ENCODE measurements around the gene DCXR. TPM values are rescaled to one million over a fixed set of nuclear protein-coding genes. Genes with fewer than 3 reads are reported as not detected.
A peak's percentile ranks its signal among the peaks of the same experiment; 100 is the strongest.

DCXR gene
- total RNA-seq, 4 donors from 2014 or later: 89.1 to 162 (median 135) TPM

GRCh38 chr17:82004517-82005455, 32.7 kb downstream of the DCXR start:
- Histone ChIP-seq H3K36me3 (peaks cover 0 to 10% (median 0%) of the 10 kb centered on the region in 3 donors), H3K4me3 (no peak overlapping the region), H3K4me1 (peaks cover 6 to 53% (median 22%) of the 10 kb centered on the region in 3 donors), H3K27ac (peak overlapping the region in 2 of 4 donors; percentile 58 to 63), H3K27me3 (no peaks in the 10 kb centered on the region), H3K9me3 (no peaks in the 10 kb centered on the region)
- TF ChIP-seq CTCF (IDR thresholded peaks at IDR 0.05): no peak
- no peak for TF ChIP-seq POLR2A (IDR thresholded peaks at IDR 0.05)
- intact Hi-C loops (cut with DNase I): no loop called here
- 93% methylated on average over 3 of the region's 41 CpGs; no CpG with 5 or more reads in 1 of the 2 donors for WGBS, 2 donors
- no peak for DNase-seq

- Histone ChIP-seq H3K36me3 (peaks cover 0 to 2% (median 0%) of the 10 kb centered on the region in 3 donors), H3K27ac (peak overlapping the region in 2 of 4 donors; percentile 58 to 63), H3K9me3 (no peaks in the 10 kb centered on the region), H3K4me3 (peak overlapping the region in 1 of 4 donors; percentile 17), H3K4me1 (peaks cover 6 to 53% (median 22%) of the 10 kb centered on the region in 3 donors), H3K27me3 (no peaks in the 10 kb centered on the region)
- TF ChIP-seq CTCF (IDR thresholded peaks at IDR 0.05): no peak
- no peak for TF ChIP-seq POLR2A (IDR thresholded peaks at IDR 0.05)
- DNase-seq: no peak
- intact Hi-C loops (cut with DNase I): no loop called here
- 27 to 32% methylated on average over 24 to 27 of the region's 53 CpGs for WGBS, 2 donors
These were observed 33.8 kb downstream of the DCXR start for GRCh38 chr17:82003411-82004381.

GRCh38 chr17:82001571-82002056, 35.9 kb downstream of the DCXR start:
- H3K4me3 ChIP-seq: no peak overlapping the region
- 87% methylated on average over 9 to 16 of the region's 17 CpGs for WGBS, 2 donors
- peaks cover 0 to 12% (median 0%) of the 10 kb centered on the region in 3 donors for H3K36me3 ChIP-seq
- peaks cover 6 to 50% (median 20%) of the 10 kb centered on the region in 3 donors for H3K4me1 ChIP-seq
- H3K9me3 ChIP-seq: no peaks in the 10 kb centered on the region
- DNase-seq: no peak
- no peaks in the 10 kb centered on the region for H3K27me3 ChIP-seq
- H3K27ac ChIP-seq: no peak overlapping the region
- intact Hi-C loops (cut with DNase I): no loop called here
- TF ChIP-seq CTCF (IDR thresholded peaks at IDR 0.05) (no peak), POLR2A (IDR thresholded peaks at IDR 0.05) (no peak)

- no peak for TF ChIP-seq POLR2A (IDR thresholded peaks at IDR 0.05)
- TF ChIP-seq CTCF (IDR thresholded peaks at IDR 0.05): no peak
- no peaks in the 10 kb centered on the region for H3K27me3 ChIP-seq
- no peaks in the 10 kb centered on the region for H3K9me3 ChIP-seq
- intact Hi-C loops (cut with DNase I): no loop called here
- 100% methylated on average over 6 of the region's 32 CpGs; no CpG with 5 or more reads in 1 of the 2 donors for WGBS, 2 donors
- no peak overlapping the region for H3K27ac ChIP-seq
- H3K36me3 ChIP-seq: peaks cover 0 to 18% (median 0%) of the 10 kb centered on the region in 3 donors
- peaks cover 6 to 44% (median 14%) of the 10 kb centered on the region in 3 donors for H3K4me1 ChIP-seq
- DNase-seq: no peak
- no peak overlapping the region for H3K4me3 ChIP-seq
These were observed 36.5 kb downstream of the DCXR start for GRCh38 chr17:82000803-82001570.

Measured in esophagus squamous epithelium (tissue), 5 donors.